AG04450 (cell line): ENCODE measurements around the gene ISCU. TPM values are rescaled to one million over a fixed set of nuclear protein-coding genes. Genes with fewer than 3 reads are reported as not detected.

Experiments used
- CTCF ChIA-PET: fragments of 300-600, 350-600 bp; formaldehyde crosslinking; extraction: SDS; loops from one replicate; lab custom pipeline; 2022; ENCODE audit warnings: antibody characterized with exemption, inconsistent platforms; lab: Charles Lee
- POLR2A ChIA-PET: fragments of 350-600 bp; formaldehyde crosslinking; extraction: SDS; loops from one replicate; lab custom pipeline; 2021; ENCODE audit warnings: antibody characterized with exemption, inconsistent platforms; lab: Yijun Ruan, JAX
- DNase-seq: peaks from one replicate; pipeline ENCODE4 v3.0.0-alpha.2; 2011; ENCODE audit warnings: low read depth, low spot score
- H3K27ac ChIP-seq: one replicate; pipeline ENCODE4 v1.5.1; 2012; ENCODE audit warnings: low read depth, low read length, control low read depth
- H3K27me3 ChIP-seq: one replicate; pipeline ENCODE4 v1.6.0; 2012; ENCODE audit warnings: low read length; ENCODE audit not compliant: control insufficient read depth, insufficient read depth
- H3K4me3 ChIP-seq: 2 replicates; pipeline ENCODE4 v1.5.1; 2011; ENCODE audit warnings: mild to moderate bottlenecking, low read depth, low read length, control low read depth
- H3K9me3 ChIP-seq: 2 replicates; pipeline ENCODE4 v1.5.1; 2012; ENCODE audit warnings: low read length; ENCODE audit not compliant: control insufficient read depth, insufficient read depth
- CTCF ChIP-seq: IDR thresholded peaks from 2 replicates; pipeline ENCODE4 v1.5.1; 2011; ENCODE audit warnings: low read depth, low read length, control low read depth, inconsistent platforms
- polyA plus RNA-seq: library from polyadenylated mRNA; depleted of rRNA; stranded (reverse); fragments of >200 nt; gene quantifications from 2 replicates; pipeline ENCODE4 v1.2.3, GENCODE V29; 2011

The ISCU gene
- polyA plus RNA-seq, 1 experiment: 184 TPM

- TF ChIP-seq CTCF: no peak
- H3K4me3 ChIP-seq: no peak overlapping the region
Observed at GRCh38 chr12:108602976-108603704, 40.7 kb downstream of the ISCU start.

GRCh38 chr12:108603743-108604142 lies 41.3 kb downstream of the ISCU start:
- Histone ChIP-seq H3K27me3 (no peaks in the 10 kb centered on the region), H3K9me3 (no peaks in the 10 kb centered on the region; the same call in 1 of the 2 replicates), H3K4me3 (no peak overlapping the region), H3K27ac (no peak overlapping the region)
- TF ChIP-seq CTCF: no peak
- CTCF ChIA-PET: interaction anchor here (0.8 kb wide), 1 partner anchor 14 kb away, joined by 4 read pairs; no protein-coding TSS in a partner anchor
- no peak for DNase-seq
- POLR2A ChIA-PET: no interaction called here

More at GRCh38 chr12:108602976-108603704, 40.7 kb downstream of the ISCU start:
- H3K27me3 ChIP-seq: no peaks in the 10 kb centered on the region
- CTCF ChIA-PET: interaction anchor here (0.6 to 0.8 kb wide), 2 partner anchors 15 to 33 kb away, joined by 3 to 4 read pairs; no protein-coding TSS in a partner anchor
- no peaks in the 10 kb centered on the region for H3K9me3 ChIP-seq
- POLR2A ChIA-PET: no interaction called here
- no peak for DNase-seq
- H3K27ac ChIP-seq: no peak overlapping the region

GRCh38 chr12:108604208-108604941 lies 42.0 kb downstream of the ISCU start:
- no peak for TF ChIP-seq CTCF
- POLR2A ChIA-PET: no interaction called here
- CTCF ChIA-PET: interaction anchor here (0.8 to 1.6 kb wide), 3 partner anchors 13 to 40 kb away, joined by 4 to 9 read pairs (median 5); no protein-coding TSS in a partner anchor
- Histone ChIP-seq H3K27ac (peak overlapping the region; percentile 11), H3K27me3 (no peaks in the 10 kb centered on the region), H3K9me3 (no peaks in the 10 kb centered on the region; the same call in 1 of the 2 replicates), H3K4me3 (no peak overlapping the region)
- DNase-seq: no peak

GRCh38 chr12:108605000-108605689 lies 42.7 kb downstream of the ISCU start:
- H3K4me3 ChIP-seq: no peak overlapping the region
- no peak for TF ChIP-seq CTCF
- ChIA-PET CTCF (interaction anchor here (1.1 to 1.6 kb wide), 2 partner anchors 13 to 41 kb away, joined by 5 to 9 read pairs; no protein-coding TSS in a partner anchor), POLR2A (no interaction called here)
- no peaks in the 10 kb centered on the region; the same call in 1 of the 2 replicates for H3K9me3 ChIP-seq
- H3K27me3 ChIP-seq: no peaks in the 10 kb centered on the region
- H3K27ac ChIP-seq: no peak overlapping the region
- no peak for DNase-seq
